Brain microvascular endothelial cell (primary cell): ENCODE results near the gene ANKS6.

ENCODE experiments used
- DNase-seq: peaks from one replicate; pipeline ENCODE4 v3.0.0-alpha.2; 2020
- H3K27ac ChIP-seq: fragments of 250-450 bp; sonication (Bioruptor Pico); 2 replicates; pipeline ENCODE4 v1.5.1; 2020; ENCODE audit warnings: mild to moderate bottlenecking, moderate library complexity
- H3K27me3 ChIP-seq: fragments of 250-450 bp; sonication (Bioruptor Pico); replicated peaks from 2 replicates; pipeline ENCODE4 v1.5.1; 2020; ENCODE audit warnings: mild to moderate bottlenecking
- H3K36me3 ChIP-seq: fragments of 250-450 bp; sonication (Bioruptor Pico); replicated peaks from 2 replicates; pipeline ENCODE4 v1.5.1; 2020; ENCODE audit warnings: mild to moderate bottlenecking
- H3K4me3 ChIP-seq: 2 replicates; pipeline ENCODE4 v1.5.1; 2011; ENCODE audit warnings: low read depth, mild to moderate bottlenecking, control low read depth, low read length, moderate library complexity
- CTCF ChIP-seq: IDR thresholded peaks from 2 replicates; pipeline ENCODE4 v1.5.1; 2011; ENCODE audit warnings: low read depth, mild to moderate bottlenecking, moderate library complexity, low read length, control low read depth, inconsistent platforms; ENCODE audit errors: missing control alignments
- in situ Hi-C: cut with HindIII; loops from 2 replicates; pipeline ENCODE4 v1.10.0; 2017; ENCODE audit warnings: low sequenced_read_pairs, low pct_ligation_motif_present

ANKS6 gene

GRCh38 chr9:98794802-98795201 lies 1.6 kb downstream of the ANKS6 start:
- no peak for TF ChIP-seq CTCF
- Histone ChIP-seq H3K27me3 (no peaks in the 10 kb centered on the region), H3K27ac (no peak overlapping the region), H3K36me3 (no peaks in the 10 kb centered on the region), H3K4me3 (no peak overlapping the region)
- DNase-seq: no peak
- in situ Hi-C loops: no loop called here

- in situ Hi-C loops: no loop called here
- H3K27ac ChIP-seq: no peak overlapping the region
- no peak for TF ChIP-seq CTCF
- no peaks in the 10 kb centered on the region for H3K27me3 ChIP-seq
- no peaks in the 10 kb centered on the region for H3K36me3 ChIP-seq
- no peak overlapping the region for H3K4me3 ChIP-seq
- DNase-seq: no peak
Measured at GRCh38 chr9:98793031-98793430, 3.3 kb downstream of the ANKS6 start.

- in situ Hi-C loops: no loop called here
Measured at GRCh38 chr9:98791608-98792490, 4.5 kb downstream of the ANKS6 start.

GRCh38 chr9:98790842-98791607 lies 5.3 kb downstream of the ANKS6 start:
- Histone ChIP-seq H3K27ac (no peak overlapping the region), H3K27me3 (no peaks in the 10 kb centered on the region), H3K4me3 (no peak overlapping the region), H3K36me3 (no peaks in the 10 kb centered on the region)
- in situ Hi-C loops: no loop called here
- TF ChIP-seq CTCF: peak; percentile 96
- DNase-seq: peak; percentile 84

More at GRCh38 chr9:98791608-98792490, 4.5 kb downstream of the ANKS6 start:
- Histone ChIP-seq H3K27ac (no peak overlapping the region), H3K27me3 (no peaks in the 10 kb centered on the region), H3K36me3 (no peaks in the 10 kb centered on the region), H3K4me3 (no peak overlapping the region)
- DNase-seq: no peak
- no peak for TF ChIP-seq CTCF

- in situ Hi-C loops: no loop called here
- TF ChIP-seq CTCF: no peak
- H3K4me3 ChIP-seq: no peak overlapping the region
- no peak for DNase-seq
- no peaks in the 10 kb centered on the region for H3K36me3 ChIP-seq
- H3K27ac ChIP-seq: no peak overlapping the region
- no peaks in the 10 kb centered on the region for H3K27me3 ChIP-seq
Measured at GRCh38 chr9:98790134-98790841, 6.1 kb downstream of the ANKS6 start.
